ENCODE data around the gene C11orf58.

The C11orf58 gene

DNA sequence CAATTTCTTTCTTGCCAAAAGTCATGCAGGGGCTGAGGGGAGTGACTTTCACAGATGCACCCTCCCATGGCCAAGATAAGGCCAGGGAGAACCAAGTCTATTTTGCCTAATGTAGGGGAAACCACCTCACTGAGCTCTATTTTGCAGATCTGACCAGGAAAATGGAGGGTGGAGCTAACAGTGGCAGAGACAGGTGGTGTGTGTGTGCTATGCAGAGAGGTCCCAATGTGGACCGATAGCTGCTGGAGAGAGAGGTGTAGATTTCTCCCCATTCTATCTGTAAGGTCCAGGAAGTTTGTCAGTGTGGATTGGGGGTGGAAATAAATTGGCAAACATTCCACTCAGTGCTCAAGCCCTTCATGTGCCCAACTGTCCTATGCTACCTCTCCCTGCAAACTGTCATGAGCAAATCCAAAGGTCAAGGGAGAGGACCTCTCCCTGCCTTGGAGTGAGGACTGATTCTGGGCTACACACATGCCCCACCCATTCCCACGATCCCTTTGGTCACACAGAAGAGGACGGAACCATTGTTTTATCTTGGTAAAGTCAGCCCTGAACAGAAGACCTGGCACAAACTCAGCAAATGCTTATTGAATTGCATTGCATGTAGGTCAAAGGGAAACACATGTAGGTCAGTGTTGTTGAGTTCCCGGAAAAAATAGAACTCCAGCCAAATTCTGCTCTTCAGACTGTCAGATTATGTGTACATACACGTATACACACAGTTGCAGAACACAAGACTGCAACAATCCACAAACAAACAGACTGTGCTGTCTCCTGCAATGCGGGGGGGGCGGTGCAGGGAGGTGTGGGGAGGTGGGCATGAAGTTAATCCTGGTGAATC is 65.9 kb downstream of the C11orf58 start:
- no peak for DNase-seq (ENCODE audit: low spot score)

- no peak for DNase-seq (ENCODE audit: low spot score)
Observed at GRCh38 chr11:16805938-16806337, 67.5 kb downstream of the C11orf58 start.

DNA sequence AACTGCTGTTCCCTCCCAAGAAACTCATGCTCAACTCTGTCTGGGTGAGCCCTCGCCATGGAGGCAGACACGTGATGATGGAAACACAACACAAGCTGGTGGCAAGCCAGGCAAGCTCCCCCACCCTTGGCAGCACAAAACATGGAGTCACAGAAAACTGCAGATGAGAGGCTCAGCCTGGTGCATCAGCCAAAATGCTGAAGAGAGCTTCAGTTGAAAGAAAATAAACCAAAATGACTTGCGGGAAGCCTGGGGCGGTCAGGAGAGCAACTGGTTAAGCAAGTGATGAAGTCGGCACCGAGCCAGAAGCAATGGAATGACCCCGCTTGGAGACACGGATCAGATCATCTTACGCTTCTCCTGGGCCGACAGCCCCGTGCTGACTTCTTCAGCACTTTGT is 68.3 kb downstream of the C11orf58 start:
- DNase-seq (ENCODE audit: low spot score), result no peak

- no peak for DNase-seq (ENCODE audit: low spot score)
Observed at GRCh38 chr11:16807306-16807705, 68.9 kb downstream of the C11orf58 start.
